HL-60/S4 treated with phorbol 12-myristate 13-acetate at 8.2 ng/mL for 4 days and 3 days (cell line): ENCODE results near the gene PAX8.

Experiments used
- in situ Hi-C: fragments of 300-500 bp; cut with MboI; formaldehyde crosslinking; loops from 2 replicates; pipeline ENCODE4 v1.15.0; 2022; ENCODE audit warnings: low sequenced_read_pairs

PAX8 gene

DNA sequence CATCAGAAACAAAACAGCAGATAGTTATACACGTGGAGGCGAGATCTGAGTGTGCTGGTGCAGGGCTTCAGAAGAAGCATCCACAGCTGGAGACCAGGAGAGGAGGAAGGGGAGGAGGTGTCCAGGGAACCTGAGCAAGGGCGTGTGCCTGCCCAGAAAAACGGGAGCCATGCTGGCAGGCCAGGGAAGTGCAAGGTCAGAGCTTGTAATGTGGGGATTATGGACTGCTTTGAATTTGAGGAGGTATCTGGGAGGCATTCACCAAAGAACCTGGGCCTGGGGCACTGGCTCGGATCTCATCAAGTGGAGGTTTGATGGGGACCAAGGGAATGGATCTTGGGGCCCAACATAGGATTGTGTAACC, 92.3 kb downstream of the PAX8 start:
- in situ Hi-C loops, result no loop called here

DNA sequence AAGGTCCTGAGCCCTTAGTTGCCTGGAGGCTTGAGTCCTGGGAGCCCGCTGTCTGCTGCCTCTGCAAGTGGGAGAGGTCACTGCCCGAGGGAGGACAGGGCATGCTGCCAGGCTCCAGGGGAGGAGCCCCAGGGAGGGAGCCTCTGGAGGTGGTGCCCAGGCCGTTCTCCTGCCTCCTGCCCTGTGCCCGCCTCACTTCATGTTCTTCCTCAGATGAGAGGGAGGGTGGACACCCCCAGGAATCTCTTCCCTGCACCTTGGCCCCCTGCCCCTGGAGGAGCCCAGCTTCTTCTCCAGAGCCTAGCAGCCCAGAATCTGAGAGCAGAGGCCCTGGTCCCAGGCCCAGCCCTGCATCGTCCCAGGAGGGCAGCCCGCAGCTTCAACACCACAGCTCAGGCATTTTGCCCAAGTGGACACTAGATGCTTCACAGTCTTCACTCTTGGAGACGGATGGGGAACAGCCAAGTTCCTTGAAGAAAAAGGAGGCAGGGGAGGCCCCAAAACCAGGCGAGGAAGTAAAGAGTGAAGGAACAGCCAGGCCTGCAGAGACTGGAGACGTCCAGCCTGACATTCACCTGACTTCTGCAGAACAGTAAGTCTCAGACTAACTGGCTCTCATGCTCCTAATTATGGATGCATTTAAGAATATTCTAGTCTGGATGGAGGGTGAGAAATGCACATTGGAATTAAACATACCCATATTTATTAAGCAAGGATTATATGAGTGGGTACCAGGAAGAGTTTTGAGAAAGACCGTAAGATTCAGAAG, 92.9 kb downstream of the PAX8 start:
- in situ Hi-C loops, result no loop called here

DNA sequence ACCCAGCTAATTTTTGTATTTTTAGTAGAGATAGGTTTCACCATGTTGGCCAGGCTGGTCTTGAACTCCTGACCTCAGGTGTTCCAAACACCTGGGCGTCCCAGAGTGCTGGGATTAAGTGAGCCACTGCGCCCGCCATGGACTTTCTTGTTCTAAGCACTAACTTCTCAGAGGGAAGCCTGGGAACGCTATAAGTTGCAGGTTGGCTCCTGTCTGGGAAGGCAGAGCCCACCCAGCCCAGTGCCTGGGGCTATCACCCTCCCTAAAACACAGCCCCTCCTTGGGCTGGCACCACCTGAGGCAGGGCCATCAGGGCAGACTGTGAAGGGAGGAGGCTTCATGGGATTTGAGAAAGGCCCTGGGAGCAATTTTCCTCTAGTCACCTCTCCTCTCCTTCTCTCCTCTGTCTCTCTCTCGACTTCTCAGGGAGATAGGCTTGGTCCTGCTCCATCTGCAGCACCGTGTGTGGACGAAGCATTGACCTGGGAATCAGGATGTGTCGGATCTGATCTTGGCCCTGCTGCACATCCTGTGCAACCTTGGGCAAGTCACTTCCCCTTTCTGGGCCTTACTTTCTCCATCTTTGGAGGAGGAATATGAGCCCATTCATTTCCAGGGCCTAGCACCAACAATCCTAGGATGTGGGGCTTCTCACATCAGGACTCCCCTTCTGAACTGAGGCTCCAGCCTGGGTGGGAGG, 94.0 kb downstream of the PAX8 start:
- in situ Hi-C loops, result no loop called here

DNA sequence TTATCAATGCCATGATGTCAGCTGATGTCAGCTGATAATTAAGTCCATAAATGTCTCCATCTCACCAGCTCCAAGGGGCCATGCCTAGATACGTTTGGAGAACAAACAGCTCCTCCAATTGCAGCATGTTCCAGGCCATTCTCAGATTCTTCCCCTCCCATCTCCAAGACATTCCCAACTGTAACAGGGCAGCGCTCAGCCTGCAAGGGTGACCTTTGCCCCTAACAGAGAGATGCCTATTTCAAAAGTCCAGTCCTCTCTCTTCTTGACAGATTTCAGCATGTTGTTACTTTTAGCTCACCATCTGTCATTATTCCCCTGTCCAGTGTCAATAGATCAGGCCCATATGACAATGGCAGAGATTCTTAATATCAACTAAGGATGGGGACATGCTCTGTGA, 95.0 kb downstream of the PAX8 start:
- in situ Hi-C loops, result no loop called here

DNA sequence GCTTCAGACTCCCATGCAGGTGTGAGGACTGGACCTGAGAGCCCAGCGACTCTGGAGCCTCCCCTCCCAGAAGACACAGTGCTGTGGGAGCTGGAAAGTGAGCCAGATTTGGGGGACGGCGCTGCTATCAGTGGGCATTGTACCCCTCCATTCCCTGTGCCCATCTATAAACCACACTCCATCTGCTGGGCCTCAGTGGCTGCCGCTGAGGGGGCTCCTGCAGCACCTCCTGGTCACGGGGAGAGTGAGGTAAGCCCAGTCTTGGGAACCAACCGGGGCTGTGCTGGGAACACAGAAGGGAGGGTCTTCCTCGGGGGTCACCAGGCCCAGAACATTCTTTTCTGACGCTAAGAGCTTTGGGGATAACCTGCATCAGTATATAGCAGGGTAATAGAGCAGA, 95.5 kb downstream of the PAX8 start:
- in situ Hi-C loops, result no loop called here

DNA sequence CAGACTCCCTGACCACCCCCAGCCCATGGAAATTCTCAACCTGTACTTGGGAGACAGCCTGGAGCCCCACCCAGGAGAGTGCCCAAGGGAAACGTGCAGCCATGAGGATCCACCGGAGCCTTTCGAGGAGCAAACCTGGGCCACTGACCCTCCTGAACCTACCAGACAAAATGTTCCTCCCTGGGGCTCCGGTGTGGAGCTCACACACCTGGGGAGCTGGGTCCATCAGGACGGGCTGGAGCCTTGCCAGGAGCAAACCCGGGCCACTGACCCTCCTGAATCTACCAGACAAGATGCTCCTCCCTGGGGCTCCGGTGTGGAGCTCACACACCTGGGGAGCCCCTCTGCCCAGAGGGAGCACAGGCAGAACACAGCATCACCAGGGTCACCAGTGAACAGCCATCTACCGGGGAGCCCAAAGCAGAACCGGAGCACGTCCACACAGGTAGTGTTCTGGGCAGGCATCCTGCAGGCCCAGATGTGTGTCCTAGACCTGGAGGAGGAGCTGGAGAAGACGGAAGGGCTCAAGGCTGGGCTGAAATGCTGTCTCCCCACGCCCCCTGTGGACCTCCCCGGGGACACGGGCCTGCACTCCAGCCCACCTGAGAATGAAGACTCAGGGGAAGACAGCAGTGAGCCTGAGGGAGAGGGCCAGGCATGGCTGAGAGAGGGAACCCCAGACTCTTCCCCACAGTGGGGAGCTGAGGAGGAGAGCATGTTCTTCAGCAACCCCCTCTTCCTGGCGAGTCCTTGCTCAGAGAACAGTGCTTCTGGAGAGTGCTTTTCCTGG, 96.1 kb downstream of the PAX8 start:
- in situ Hi-C loops, result no loop called here

DNA sequence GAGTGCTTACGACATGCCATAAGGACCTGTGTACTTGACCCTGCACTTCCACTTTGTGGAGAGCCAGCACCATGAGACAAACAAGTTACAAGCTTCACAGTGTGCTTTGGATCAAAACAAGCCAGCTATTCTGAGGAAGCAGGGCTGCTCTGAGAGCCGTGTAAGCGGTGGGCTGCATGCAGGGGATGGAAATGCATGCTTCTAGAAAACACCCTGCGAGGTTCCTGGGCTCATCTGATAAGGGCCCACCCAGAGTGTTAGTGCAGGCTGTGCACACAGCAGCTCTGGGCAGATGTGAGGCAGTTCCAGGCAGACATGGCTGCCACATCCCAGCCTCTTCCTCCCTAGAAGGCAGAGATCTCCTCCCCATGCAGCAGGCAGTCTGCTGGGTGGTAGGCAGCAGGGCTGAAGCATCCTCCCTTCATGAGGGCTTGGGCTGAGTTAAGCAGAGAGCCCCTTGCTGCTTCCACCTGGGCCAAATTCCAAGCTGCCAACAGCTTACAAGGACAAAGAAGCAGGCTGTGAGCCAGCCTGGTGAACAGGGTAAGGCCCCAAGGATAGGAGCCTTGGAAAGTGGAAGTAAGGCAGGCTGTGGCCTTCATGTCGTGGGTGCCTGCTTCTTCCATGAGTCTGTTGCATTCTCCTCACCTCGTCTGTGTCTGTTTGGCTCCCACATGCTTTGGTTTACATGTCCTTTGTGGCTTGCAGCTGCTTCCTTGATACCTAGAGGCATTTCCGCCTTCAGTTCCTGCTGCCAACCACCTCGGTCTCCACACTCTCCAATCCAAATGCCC, 97.3 kb downstream of the PAX8 start:
- in situ Hi-C loops, result no loop called here

DNA sequence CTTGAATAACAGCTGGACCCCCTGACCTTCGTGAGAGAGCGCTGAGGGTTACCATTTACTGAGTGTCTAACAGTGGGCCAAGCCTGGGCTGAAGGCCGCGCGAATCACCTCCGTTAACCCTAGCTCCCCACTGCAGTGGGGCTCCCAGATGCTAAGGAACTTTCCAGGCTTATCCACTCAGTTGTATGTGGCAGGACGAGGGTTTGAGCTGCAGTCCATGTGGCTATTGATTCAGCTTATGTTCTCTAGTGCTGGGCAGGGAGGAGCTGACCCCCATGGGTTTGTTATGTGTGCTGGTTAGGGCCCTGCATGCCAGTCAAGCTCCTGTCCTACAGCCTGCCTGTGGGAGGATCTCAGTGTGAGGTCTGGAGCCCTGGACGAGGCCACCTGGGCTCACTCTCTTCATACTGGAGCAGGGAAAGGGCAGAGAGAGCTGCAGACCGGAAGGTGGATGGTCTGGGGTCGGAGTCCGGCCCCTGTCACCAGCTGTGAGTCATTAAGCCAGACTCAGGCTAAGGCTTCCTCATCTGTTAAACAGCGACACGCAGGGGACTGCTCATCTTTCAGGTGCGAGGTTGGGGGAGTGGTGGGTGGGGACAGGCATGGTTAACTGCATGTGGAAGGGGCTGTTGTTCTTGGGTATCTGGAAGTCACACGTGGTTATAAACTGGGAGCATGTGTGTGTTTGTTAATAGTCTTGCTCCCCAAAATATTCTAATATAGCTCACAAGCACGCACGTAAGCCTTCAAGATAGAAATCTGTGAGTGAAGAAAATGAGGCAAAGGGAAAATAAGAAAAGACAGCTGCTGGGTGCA, 98.4 kb downstream of the PAX8 start:
- in situ Hi-C loops, result no loop called here

DNA sequence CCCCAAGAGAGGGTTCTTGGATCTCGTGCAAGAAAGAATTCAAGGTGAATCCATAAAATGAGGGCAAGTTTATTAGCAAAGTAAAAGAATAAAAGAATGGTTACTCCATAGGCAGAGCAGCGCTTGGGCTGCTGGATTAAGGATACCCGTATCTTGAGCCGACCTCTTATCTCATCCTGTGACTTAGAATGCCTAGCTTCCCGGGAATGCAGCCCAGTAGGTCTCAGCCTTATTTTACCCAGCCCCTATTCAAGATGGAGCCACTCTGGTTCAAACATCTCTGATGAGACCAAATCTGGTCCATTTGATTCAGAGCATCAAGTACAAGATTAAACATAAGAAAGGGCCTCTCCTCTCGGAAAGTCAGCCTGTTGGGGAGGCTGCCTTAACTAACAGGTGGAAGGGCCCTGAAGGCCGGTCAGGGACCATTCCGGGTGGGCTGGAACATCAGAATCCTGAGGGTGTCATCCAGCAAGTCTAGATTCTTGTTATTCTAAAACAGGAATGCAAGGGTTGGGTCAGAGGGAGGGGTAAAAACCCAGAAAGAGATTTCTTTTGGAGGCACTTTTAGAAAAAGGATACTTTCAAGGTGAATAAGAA, 99.2 kb downstream of the PAX8 start:
- in situ Hi-C loops, result no loop called here

DNA sequence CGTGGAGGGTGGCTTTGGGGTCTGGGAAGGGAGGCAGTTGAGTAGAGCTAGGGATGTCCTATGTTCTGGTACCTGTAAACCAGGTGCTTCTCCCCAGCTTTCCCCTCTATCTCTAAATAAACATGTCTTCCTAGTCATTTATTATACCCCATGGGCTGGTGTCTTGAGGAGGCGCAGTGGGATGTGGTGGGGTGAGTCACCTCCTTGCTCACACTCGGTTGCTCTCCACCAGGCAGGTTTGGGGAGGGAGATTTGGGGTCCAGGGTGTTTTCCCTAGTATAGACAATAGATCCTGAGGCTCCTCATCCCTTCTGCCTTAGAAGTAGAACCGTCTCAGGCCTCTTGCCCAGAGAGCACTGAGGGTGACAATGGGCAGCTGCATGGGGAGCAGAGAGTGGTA, 99.8 kb downstream of the PAX8 start:
- in situ Hi-C loops, result no loop called here

DNA sequence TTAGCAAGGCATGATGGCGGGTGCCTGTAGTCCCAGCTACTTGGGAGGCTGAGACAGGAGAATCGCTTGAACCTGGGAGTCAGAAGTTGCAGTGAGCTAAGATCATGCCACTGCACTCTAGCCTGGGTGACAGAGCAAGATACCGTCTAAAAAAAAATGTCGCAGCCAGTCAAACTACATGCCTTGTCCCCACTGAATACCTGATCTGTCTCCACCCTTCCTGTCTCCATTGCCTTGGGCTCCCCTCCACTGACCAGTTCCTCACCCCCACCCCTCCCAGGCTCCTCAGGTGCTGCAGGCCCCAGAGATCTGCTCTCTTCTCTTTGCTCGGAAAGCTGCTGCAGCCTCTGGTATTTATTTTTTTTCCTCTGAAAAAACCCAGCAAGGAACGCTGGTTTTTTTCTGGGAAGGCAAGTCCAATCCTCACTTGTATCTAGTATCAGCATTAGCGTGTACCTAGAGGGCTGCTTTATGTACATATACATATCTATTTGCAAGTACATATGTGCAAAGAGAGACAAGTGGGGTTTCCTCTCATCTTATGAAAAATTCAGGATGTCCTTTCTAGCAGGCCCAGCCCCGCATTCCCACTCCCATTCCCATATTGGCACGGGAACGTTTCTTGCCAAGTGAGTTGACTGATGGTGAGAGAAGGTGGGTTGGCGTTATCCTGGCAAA, 100.5 kb downstream of the PAX8 start:
- in situ Hi-C loops, result no loop called here

DNA sequence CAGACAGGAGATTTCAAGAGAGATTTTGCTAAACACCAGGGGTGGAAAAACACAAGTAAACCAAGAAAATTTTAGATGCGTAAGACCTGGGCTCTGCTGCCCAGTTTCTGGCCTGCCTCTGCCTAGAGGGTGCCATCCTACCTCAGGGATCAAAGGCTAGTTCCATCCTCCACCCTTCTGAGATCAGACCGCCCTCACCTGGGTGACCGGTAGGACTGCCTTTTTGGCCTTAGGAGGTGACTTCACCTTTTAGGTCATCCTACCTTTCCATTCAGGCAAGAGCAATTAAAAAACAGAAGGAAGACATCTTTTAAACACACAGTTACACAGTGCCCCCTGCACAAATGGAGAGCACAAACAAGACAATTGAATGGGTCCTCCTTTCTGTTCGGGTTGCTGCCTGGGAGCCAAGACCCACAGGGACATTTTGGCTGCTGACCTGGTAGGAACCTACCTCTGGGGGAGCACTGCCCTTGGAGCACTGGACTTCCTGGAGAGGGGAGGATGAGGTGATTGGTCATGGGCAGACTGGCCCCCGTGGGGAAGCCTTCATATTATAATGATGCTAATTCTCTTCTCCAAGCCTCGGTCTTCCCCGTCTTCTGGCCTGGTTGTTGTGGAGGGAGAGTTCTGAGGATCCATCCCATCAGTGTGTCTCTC, 101.9 kb downstream of the PAX8 start:
- in situ Hi-C loops, result no loop called here

DNA sequence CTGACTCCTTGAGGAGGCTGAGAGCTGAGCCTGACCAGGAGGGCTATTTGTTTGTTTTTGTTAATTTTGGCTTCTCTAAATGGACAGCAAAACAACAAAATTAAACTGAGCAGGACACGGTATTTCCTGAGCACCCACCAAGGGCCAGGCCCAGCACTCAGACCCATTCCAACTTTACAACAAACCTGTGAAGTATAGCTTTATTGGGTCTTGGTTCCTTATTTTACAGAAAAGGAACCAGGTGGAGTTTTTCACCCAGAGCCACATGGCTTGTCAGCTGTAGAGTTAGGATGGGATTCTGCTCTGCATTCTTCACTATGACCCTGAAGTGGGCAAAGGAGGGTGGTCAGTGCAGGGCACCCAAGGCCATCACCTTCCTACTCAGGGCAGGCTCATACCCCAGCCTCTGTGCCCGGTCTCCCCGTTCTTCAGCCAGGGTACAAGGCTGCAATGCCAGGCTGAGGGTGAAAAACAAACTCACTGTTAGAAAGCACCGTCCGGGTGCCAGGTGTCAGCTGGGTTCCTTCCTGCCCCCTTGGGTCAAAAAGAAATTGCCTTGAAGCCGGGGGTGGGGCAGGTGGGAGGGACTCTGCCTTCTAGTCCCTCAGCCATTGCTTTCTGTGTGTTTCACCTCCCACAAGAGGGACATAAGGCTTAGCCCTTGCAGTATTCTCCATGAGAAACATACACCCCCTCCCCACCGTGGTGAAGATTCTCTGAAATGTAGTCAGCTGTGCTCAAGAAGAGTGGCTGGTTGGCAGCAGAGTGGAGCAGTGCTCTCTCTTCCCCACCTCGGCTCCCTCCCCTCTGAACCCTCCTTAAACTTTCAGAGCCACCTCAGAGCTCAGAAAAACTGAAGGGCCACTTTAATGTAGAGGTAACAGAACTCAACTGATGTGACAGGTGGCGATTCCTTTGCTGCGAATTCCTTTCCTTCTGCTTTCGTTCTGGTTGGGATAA, 102.7 kb downstream of the PAX8 start:
- in situ Hi-C loops, result no loop called here

DNA sequence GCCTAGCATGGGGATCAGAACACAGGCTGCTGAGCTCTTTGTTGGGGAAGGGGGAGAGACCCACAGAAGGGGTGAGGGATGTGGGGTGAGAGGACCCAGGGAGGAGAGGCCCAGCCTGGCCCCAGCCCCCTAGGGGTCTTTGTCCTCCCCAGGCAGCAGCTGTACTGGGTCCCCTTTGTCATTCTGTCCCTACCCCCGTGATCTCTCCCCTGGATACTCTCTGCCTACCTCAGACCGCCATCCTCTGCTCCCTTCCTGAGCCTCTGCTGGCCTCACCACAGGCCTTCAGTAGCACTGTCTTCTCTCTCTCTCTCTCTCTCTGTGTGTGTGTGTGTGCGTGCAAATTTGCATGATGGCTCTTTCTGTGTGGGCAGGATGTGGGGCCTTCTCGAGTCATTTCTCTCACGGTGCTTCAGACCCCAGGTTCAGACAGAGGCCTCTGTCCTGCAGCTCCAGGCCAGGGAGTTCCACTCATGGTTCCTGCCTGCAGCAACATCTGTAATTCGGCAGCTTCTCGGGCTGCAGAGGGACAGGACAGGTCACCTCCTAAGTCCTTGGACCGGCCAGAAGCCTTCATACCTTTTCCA, 103.6 kb downstream of the PAX8 start:
- in situ Hi-C loops, result no loop called here

DNA sequence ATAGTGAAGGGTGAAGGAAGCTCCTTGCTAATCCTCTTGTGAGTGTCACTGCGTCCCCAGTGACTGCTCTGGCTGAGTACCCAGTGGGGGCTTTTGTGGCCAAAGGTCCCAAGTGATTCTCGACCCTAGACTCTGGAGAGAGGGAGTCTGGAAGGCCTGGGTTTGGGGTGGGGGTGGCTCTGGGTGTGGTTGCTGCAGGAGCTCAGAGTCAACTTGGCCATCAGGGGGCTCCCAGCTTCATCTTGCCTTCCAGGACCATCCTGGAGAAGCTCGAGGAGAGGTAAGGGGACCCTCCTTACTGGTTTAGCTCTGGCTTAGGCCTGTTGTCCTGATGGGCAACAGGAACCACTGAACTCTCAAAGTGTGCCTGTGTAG, 104.4 kb downstream of the PAX8 start:
- in situ Hi-C loops, result no loop called here

DNA sequence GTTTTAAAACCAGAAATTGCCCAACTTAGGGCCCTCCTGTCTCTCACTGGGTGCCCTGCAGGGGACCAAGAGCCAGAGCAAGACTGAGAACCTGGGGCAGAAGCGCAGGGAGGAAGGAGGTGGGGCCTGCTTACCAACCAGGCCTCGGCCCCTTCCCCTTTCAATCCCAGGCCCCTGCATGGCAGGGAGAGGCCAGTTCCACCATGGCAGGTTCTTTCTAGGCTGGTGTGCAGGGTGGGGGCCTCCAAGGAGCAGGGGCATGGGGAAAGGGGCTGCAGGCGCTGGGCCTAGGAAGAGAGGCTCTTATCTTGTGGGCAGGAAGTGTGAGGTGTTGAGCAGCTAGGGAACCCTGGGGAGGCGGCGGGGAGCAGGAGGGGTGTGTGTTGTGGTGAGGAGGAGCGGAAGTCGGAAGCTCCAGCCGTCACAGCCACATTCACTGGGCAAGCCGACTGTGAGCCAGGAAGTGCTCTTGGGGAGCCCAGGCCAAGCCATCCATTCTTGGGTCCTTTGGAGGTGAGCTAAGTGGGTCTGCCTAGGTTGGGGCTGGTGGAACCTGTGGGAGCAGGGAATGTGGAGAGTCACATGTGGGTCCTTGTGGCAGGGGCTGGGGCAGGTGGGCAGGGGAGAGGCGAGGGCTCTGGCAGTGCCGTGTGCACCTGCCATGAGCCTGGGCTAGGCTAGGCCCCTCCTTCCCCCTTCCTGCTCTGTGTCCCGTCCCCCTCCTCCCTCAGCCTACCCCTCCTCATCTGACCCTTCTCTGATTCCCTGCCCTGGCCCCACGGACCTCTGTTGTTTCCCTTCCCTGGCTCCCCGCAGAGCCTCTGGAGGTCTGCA, 105.0 kb downstream of the PAX8 start, which contains the start of gene PSD4:
PSD4 (plus strand) TSS at position 430 of the 834 bp plus-strand sequence. CDS start 8,486 bp downstream, outside the sequence.
- in situ Hi-C loops, result no loop called here
